Loucy (cell line): ENCODE data around the gene ARCN1.

Source experiments
- H2AFZ ChIP-seq: fragments of 200-600 bp; sonication (generic); 2 replicates; pipeline ENCODE4 v1.6.0; 2016; ENCODE audit warnings: antibody characterized with exemption, mild to moderate bottlenecking, low read length, moderate library complexity
- H3F3A ChIP-seq: fragments of 200-600 bp; 2 replicates; pipeline ENCODE4 v1.6.0; 2016; ENCODE audit warnings: antibody characterized with exemption, low read depth, mild to moderate bottlenecking
- H3K27me3 ChIP-seq: fragments of 200-600 bp; sonication (generic); 2 replicates; pipeline ENCODE4 v1.6.1; 2014; ENCODE audit warnings: low read length, mild to moderate bottlenecking; ENCODE audit not compliant: insufficient read depth, poor library complexity, severe bottlenecking
- H3K36me3 ChIP-seq: fragments of 200-600 bp; sonication (generic); 2 replicates; pipeline ENCODE4 v1.6.1; 2016; ENCODE audit warnings: low read length; ENCODE audit not compliant: insufficient read depth
- H3K4me1 ChIP-seq: fragments of 200-600 bp; sonication (generic); 2 replicates; pipeline ENCODE4 v1.5.1; 2014; ENCODE audit warnings: low read length, mild to moderate bottlenecking; ENCODE audit not compliant: insufficient read depth, poor library complexity, severe bottlenecking
- H3K4me2 ChIP-seq: fragments of 200-600 bp; sonication (generic); 2 replicates; pipeline ENCODE4 v1.6.0; 2014; ENCODE audit warnings: antibody characterized with exemption, low read length, low read depth, mild to moderate bottlenecking; ENCODE audit not compliant: poor library complexity, severe bottlenecking
- H3K4me3 ChIP-seq: fragments of 200-600 bp; sonication (generic); 2 replicates; pipeline ENCODE4 v1.5.1; 2014; ENCODE audit warnings: low read length, mild to moderate bottlenecking, mixed read lengths; ENCODE audit not compliant: poor library complexity, severe bottlenecking
- H3K79me2 ChIP-seq: fragments of 200-600 bp; sonication (generic); 2 replicates; pipeline ENCODE4 v1.6.1; 2014; ENCODE audit warnings: low read length; ENCODE audit not compliant: insufficient read depth
- H3K9ac ChIP-seq: fragments of 200-600 bp; sonication (generic); 2 replicates; pipeline ENCODE4 v1.6.0; 2014; ENCODE audit warnings: mild to moderate bottlenecking, low read depth, low read length, moderate library complexity; ENCODE audit not compliant: poor library complexity, severe bottlenecking
- H3K9me2 ChIP-seq: fragments of 200-600 bp; sonication (generic); replicated peaks from 2 replicates; pipeline ENCODE4 v1.6.1; 2016; ENCODE audit warnings: low read depth, low read length, mixed read lengths
- H3K9me3 ChIP-seq: fragments of 200-600 bp; sonication (generic); 2 replicates; pipeline ENCODE4 v1.6.1; 2014; ENCODE audit warnings: mild to moderate bottlenecking, antibody characterized with exemption, low read length, low read depth; ENCODE audit not compliant: insufficient read depth
- H4K20me1 ChIP-seq: fragments of 200-600 bp; sonication (generic); 2 replicates; pipeline ENCODE4 v1.6.0; 2014; ENCODE audit warnings: antibody characterized with exemption, low read length, mild to moderate bottlenecking; ENCODE audit not compliant: insufficient read depth, poor library complexity, severe bottlenecking
- CTCF ChIP-seq: fragments of 200-600 bp; sonication (generic); conservative IDR thresholded peaks from 2 replicates; pipeline ENCODE4 v1.5.1; 2014; ENCODE audit warnings: mild to moderate bottlenecking, antibody characterized with exemption, low read length
- EZH2phosphoT487 ChIP-seq: fragments of 200-600 bp; IDR thresholded peaks from 2 replicates; pipeline ENCODE4 v1.6.1; 2018; ENCODE audit warnings: antibody characterized with exemption, mild to moderate bottlenecking, moderate library complexity, borderline replicate concordance

Gene ARCN1

GRCh38 chr11:118552341-118552740, 19.9 kb upstream of the ARCN1 start:
- Histone ChIP-seq H3K4me2 (no peak overlapping the region), H3K27me3 (no peaks in the 10 kb centered on the region), H3K9me3 (no peaks in the 10 kb centered on the region), H3K4me1 (no peaks in the 10 kb centered on the region), H3K9ac (no peak overlapping the region), H3K9me2 (no peaks in the 10 kb centered on the region), H3K36me3 (no peaks in the 10 kb centered on the region), H2AFZ (no peak overlapping the region), H3K79me2 (no peaks in the 10 kb centered on the region), H4K20me1 (no peaks in the 10 kb centered on the region), H3K4me3 (no peak overlapping the region), H3F3A (no peaks in the 10 kb centered on the region)
- TF ChIP-seq CTCF (no peak), EZH2phosphoT487 (no peak)

GRCh38 chr11:118560806-118561205, 11.4 kb upstream of the ARCN1 start:
- Histone ChIP-seq H3K4me2 (no peak overlapping the region), H3K9ac (no peak overlapping the region), H3K9me2 (no peaks in the 10 kb centered on the region), H2AFZ (no peak overlapping the region), H3K9me3 (no peaks in the 10 kb centered on the region), H3K4me1 (peaks cover 5% of the 10 kb centered on the region), H3F3A (no peaks in the 10 kb centered on the region), H3K4me3 (no peak overlapping the region), H4K20me1 (no peaks in the 10 kb centered on the region), H3K36me3 (no peaks in the 10 kb centered on the region), H3K27me3 (no peaks in the 10 kb centered on the region), H3K79me2 (no peaks in the 10 kb centered on the region)
- TF ChIP-seq CTCF (no peak), EZH2phosphoT487 (no peak)

GRCh38 chr11:118565051-118565450, 7.2 kb upstream of the ARCN1 start:
- no peaks in the 10 kb centered on the region for H3K9me2 ChIP-seq
- TF ChIP-seq EZH2phosphoT487 (no peak), CTCF (no peak)
- H3K4me1 ChIP-seq, result peaks cover 5% of the 10 kb centered on the region
- H4K20me1 ChIP-seq, result no peaks in the 10 kb centered on the region
- peak overlapping the region; percentile 63 for H3K4me3 ChIP-seq
- H3K27me3 ChIP-seq, result no peaks in the 10 kb centered on the region
- H3K4me2 ChIP-seq, result peak overlapping the region; percentile 82
- H3F3A ChIP-seq, result no peaks in the 10 kb centered on the region
- no peaks in the 10 kb centered on the region for H3K79me2 ChIP-seq
- H3K9me3 ChIP-seq, result no peaks in the 10 kb centered on the region
- peak overlapping the region; percentile 61 for H3K9ac ChIP-seq
- H2AFZ ChIP-seq, result no peak overlapping the region
- no peaks in the 10 kb centered on the region for H3K36me3 ChIP-seq
